Epithelial cell of alveolus of lung (primary cell): ENCODE results near the gene PHKA2. TPM values are rescaled to one million over a fixed set of nuclear protein-coding genes. Genes with fewer than 3 reads are reported as not detected.

Experiments
- total RNA-seq: library from RNA; depleted of rRNA; stranded (reverse); fragments of >200 nt; gene quantifications from 2 replicates; pipeline ENCODE4 v1.2.1, GENCODE V29; 2015

Gene PHKA2, protein sequence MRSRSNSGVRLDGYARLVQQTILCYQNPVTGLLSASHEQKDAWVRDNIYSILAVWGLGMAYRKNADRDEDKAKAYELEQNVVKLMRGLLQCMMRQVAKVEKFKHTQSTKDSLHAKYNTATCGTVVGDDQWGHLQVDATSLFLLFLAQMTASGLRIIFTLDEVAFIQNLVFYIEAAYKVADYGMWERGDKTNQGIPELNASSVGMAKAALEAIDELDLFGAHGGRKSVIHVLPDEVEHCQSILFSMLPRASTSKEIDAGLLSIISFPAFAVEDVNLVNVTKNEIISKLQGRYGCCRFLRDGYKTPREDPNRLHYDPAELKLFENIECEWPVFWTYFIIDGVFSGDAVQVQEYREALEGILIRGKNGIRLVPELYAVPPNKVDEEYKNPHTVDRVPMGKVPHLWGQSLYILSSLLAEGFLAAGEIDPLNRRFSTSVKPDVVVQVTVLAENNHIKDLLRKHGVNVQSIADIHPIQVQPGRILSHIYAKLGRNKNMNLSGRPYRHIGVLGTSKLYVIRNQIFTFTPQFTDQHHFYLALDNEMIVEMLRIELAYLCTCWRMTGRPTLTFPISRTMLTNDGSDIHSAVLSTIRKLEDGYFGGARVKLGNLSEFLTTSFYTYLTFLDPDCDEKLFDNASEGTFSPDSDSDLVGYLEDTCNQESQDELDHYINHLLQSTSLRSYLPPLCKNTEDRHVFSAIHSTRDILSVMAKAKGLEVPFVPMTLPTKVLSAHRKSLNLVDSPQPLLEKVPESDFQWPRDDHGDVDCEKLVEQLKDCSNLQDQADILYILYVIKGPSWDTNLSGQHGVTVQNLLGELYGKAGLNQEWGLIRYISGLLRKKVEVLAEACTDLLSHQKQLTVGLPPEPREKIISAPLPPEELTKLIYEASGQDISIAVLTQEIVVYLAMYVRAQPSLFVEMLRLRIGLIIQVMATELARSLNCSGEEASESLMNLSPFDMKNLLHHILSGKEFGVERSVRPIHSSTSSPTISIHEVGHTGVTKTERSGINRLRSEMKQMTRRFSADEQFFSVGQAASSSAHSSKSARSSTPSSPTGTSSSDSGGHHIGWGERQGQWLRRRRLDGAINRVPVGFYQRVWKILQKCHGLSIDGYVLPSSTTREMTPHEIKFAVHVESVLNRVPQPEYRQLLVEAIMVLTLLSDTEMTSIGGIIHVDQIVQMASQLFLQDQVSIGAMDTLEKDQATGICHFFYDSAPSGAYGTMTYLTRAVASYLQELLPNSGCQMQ
- total RNA-seq: 6.7 and 7.9 TPM in 2 replicates

GRCh38 chrX:18983666-18984380 lies at the start of gene PHKA2:
Gene PHKA2 (minus strand): TSS chrX:18984114. CDS start chrX:18983932, 182 bp downstream.

Other genes starting within 250 kb of the PHKA2 start
- gene ADGRG2, start 138.4 kb upstream of the PHKA2 start, total RNA-seq: under 0.01 and 0.48 TPM in 2 replicates